HepG2 (cell line): ENCODE data around the gene AP1M2. TPM values are rescaled to one million over a fixed set of nuclear protein-coding genes. Genes with fewer than 3 reads are reported as not detected.
A peak's percentile ranks its signal among the peaks of the same experiment; 100 is the strongest.

ENCODE experiments used
- ARNTL ChIP-seq: sonication (generic); formaldehyde crosslinking; IDR thresholded peaks from 2 replicates; pipeline ENCODE4 v1.4.0; 2020; ENCODE audit warnings: mild to moderate bottlenecking, missing genetic modification reagents
- ASH2L ChIP-seq: fragments of 300-600, 200-600 bp; sonication (generic); IDR thresholded peaks from 2 replicates; pipeline ENCODE4 v1.7.0; 2017; ENCODE audit warnings: low read depth, mild to moderate bottlenecking, moderate library complexity, mixed read lengths, low read length; ENCODE audit not compliant: insufficient read length
- ELF1 ChIP-seq: sonication (generic); formaldehyde crosslinking; IDR thresholded peaks from 2 replicates; pipeline ENCODE4 v1.4.0; 2020; ENCODE audit warnings: missing genetic modification reagents
- FOXK2 ChIP-seq: fragments of 450-650 bp; IDR thresholded peaks from 2 replicates; pipeline ENCODE4 v1.6.1; 2016
- GLI4 ChIP-seq: sonication (generic); formaldehyde crosslinking; IDR thresholded peaks from 2 replicates; pipeline ENCODE4 v1.5.1; 2020; ENCODE audit warnings: missing genetic modification reagents, mild to moderate bottlenecking, moderate library complexity, borderline replicate concordance
- GPN1 ChIP-seq: sonication (generic); formaldehyde crosslinking; IDR thresholded peaks from 2 replicates; pipeline ENCODE4 v1.5.1; 2020; ENCODE audit warnings: missing genetic modification reagents, borderline replicate concordance
- MAF1 ChIP-seq: sonication (generic); formaldehyde crosslinking; IDR thresholded peaks from 2 replicates; pipeline ENCODE4 v1.5.0; 2020; ENCODE audit warnings: missing genetic modification reagents, borderline replicate concordance
- MTA1 ChIP-seq: sonication (generic); formaldehyde crosslinking; IDR thresholded peaks from 2 replicates; pipeline ENCODE4 v1.4.0; 2020; ENCODE audit warnings: missing genetic modification reagents, mild to moderate bottlenecking, borderline replicate concordance
- MXD4 ChIP-seq: IDR thresholded peaks from 2 replicates; pipeline ENCODE4 v1.6.1; 2016; ENCODE audit warnings: mild to moderate bottlenecking, missing biosample characterization, missing genetic modification reagents
- NCOA5 ChIP-seq: sonication (generic); formaldehyde crosslinking; IDR thresholded peaks from 2 replicates; pipeline ENCODE4 v1.4.0; 2020; ENCODE audit warnings: missing genetic modification reagents
- NCOR1 ChIP-seq: fragments of 200-600 bp; sonication (generic); IDR thresholded peaks from 2 replicates; pipeline ENCODE4 v1.7.0; 2017; ENCODE audit warnings: antibody characterized with exemption, low read length, borderline replicate concordance
- NR2F2 ChIP-seq: IDR thresholded peaks from 2 replicates; pipeline ENCODE4 v1.6.1; 2012; ENCODE audit warnings: low read depth, inconsistent platforms, borderline replicate concordance
- PHF8 ChIP-seq: sonication (generic); formaldehyde crosslinking; IDR thresholded peaks from 2 replicates; pipeline ENCODE4 v1.5.0; 2020; ENCODE audit warnings: missing genetic modification reagents
- POLR2G ChIP-seq: fragments of 200-400 bp; formaldehyde crosslinking; IDR thresholded peaks from 2 replicates; pipeline ENCODE4 v1.6.1; 2018; ENCODE audit warnings: mild to moderate bottlenecking, low read depth, low read length, moderate library complexity
- SALL1 ChIP-seq: sonication (generic); formaldehyde crosslinking; IDR thresholded peaks from 2 replicates; pipeline ENCODE4 v1.8.0; 2022; ENCODE audit warnings: mild to moderate bottlenecking, missing genetic modification reagents
- SMAD9 ChIP-seq: sonication (generic); formaldehyde crosslinking; IDR thresholded peaks from 2 replicates; pipeline ENCODE4 v1.5.1; 2020; ENCODE audit warnings: mild to moderate bottlenecking, missing genetic modification reagents
- SP4 ChIP-seq: sonication (generic); formaldehyde crosslinking; IDR thresholded peaks from 2 replicates; pipeline ENCODE4 v1.8.1; 2023; ENCODE audit warnings: mild to moderate bottlenecking, missing genetic modification reagents
- TAF1 ChIP-seq: sonication (generic); formaldehyde crosslinking; IDR thresholded peaks from 2 replicates; pipeline ENCODE4 v1.4.0; 2020; ENCODE audit warnings: missing genetic modification reagents
- ZC3H13 ChIP-seq: sonication (generic); formaldehyde crosslinking; IDR thresholded peaks from 2 replicates; pipeline ENCODE4 v1.8.1; 2023; ENCODE audit warnings: mild to moderate bottlenecking, missing genetic modification reagents, moderate library complexity
- ZNF124 ChIP-seq: sonication (generic); formaldehyde crosslinking; IDR thresholded peaks from 2 replicates; pipeline ENCODE4 v1.4.0; 2020; ENCODE audit warnings: missing genetic modification reagents
- ZNF451 ChIP-seq: sonication (generic); formaldehyde crosslinking; IDR thresholded peaks from 2 replicates; pipeline ENCODE4 v1.5.0; 2020; ENCODE audit warnings: mild to moderate bottlenecking, missing genetic modification reagents
- ZNF501 ChIP-seq: sonication (generic); formaldehyde crosslinking; IDR thresholded peaks from 2 replicates; pipeline ENCODE4 v1.5.1; 2020; ENCODE audit warnings: mild to moderate bottlenecking, moderate library complexity, missing genetic modification reagents
- ZNF850 ChIP-seq: sonication (generic); formaldehyde crosslinking; conservative IDR thresholded peaks from 2 replicates; pipeline ENCODE4 v1.9.0; 2021; ENCODE audit warnings: mild to moderate bottlenecking, missing genetic modification reagents
- polyA plus RNA-seq, 8 experiments: library from polyadenylated mRNA; depleted of rRNA in 3 of 8; stranded (reverse) in 7 of 8; unstranded in 1 of 8; fragments of >200 nt; fragmentation: Illumina TruSeq in 4 of 8; extraction: Trizol in 4 of 8; gene quantifications; 2 replicates each; pipeline versions ENCODE4 v1.2.1 to v1.2.3, GENCODE V29; 2011 to 2016; ENCODE audit warnings: low read depth in 4 of 8, missing spikeins in 1 of 8, mixed read lengths in 1 of 8; ENCODE audit not compliant: insufficient read depth in 1 of 8
- total RNA-seq, 5 experiments: library from RNA; depleted of rRNA; stranded (reverse); fragments of >200 nt; fragmentation: Illumina TruSeq; extraction: Trizol; gene quantifications; 2 replicates each; pipeline ENCODE4 v1.2.3, GENCODE V29; 2016; ENCODE audit warnings: low read depth in 1 of 5
- TF ChIP-seq, protein P1 (sequence below): sonication (generic); formaldehyde crosslinking; IDR thresholded peaks from 2 replicates; pipeline ENCODE4 v1.9.0; 2022; ENCODE audit warnings: low read depth, missing genetic modification reagents
- TF ChIP-seq, protein P2 (sequence below), 2 experiments: sonication (generic) in 1 of 2; formaldehyde crosslinking in 1 of 2; IDR thresholded peaks; 2 replicates each; pipeline versions ENCODE4 v1.5.1 to v1.6.1; 2011 to 2020; ENCODE audit warnings: borderline replicate concordance in 1 of 2, low read depth in 1 of 2, low read length in 1 of 2, mild to moderate bottlenecking in 1 of 2, missing genetic modification reagents in 1 of 2, moderate library complexity in 1 of 2
- TF ChIP-seq, protein P3 (sequence below): sonication (generic); formaldehyde crosslinking; IDR thresholded peaks from 2 replicates; pipeline ENCODE4 v1.5.0; 2020; ENCODE audit warnings: missing genetic modification reagents, mild to moderate bottlenecking, borderline replicate concordance

The AP1M2 gene
- total and polyA plus RNA-seq, 2 of the 13 experiments (the other 11 are each of a cell fraction or from before 2014, with no cell fraction given): 6.3 to 76.8 TPM

DNA sequence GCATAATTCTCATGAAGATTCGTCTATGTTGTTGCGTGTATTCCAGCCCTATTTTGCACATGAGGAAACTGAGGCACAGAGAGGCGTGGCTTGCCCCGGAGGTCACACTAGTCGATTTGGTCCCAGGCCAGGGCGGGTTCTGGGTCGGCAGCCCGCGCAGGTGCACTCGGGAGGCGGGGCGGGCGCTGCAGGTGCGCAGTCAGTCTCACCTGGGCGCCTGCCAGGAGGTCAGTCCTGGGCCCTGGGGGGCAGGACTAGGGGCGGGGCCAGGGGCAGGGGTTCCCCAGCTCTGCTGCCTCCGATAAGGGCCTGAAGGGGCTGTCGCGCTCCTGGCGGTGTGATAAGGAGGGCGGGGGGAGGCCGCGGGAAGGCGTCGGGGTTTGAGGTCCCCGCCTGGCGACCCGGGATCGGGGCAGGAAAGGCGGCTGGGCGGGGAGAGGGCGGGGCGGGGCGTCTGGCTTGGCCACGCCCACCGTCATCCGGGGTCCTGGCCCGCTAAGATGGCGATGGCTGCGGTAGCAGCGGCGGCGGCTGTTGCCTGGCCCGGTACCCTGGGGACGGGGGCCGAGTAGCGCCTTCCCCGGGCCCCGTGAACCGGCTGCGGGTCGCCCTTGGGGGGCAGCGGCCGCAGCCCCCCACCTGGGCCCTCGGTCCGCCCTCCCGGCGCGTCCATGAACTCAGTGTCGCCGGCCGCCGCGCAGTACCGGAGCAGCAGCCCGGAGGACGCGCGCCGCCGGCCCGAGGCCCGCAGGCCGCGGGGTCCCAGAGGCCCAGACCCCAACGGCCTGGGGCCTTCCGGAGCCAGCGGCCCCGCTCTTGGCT, 43.5 kb downstream of the AP1M2 start, which contains the start of gene ATG4D (continued):
- TF ChIP-seq, protein P1, sequence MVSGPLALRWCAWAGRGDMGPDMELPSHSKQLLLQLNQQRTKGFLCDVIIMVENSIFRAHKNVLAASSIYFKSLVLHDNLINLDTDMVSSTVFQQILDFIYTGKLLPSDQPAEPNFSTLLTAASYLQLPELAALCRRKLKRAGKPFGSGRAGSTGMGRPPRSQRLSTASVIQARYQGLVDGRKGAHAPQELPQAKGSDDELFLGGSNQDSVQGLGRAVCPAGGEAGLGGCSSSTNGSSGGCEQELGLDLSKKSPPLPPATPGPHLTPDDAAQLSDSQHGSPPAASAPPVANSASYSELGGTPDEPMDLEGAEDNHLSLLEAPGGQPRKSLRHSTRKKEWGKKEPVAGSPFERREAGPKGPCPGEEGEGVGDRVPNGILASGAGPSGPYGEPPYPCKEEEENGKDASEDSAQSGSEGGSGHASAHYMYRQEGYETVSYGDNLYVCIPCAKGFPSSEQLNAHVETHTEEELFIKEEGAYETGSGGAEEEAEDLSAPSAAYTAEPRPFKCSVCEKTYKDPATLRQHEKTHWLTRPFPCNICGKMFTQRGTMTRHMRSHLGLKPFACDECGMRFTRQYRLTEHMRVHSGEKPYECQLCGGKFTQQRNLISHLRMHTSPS (CRISPR knock-in tag): no peak
- TF ChIP-seq ZNF850 (CRISPR knock-in tag) (no peak), NCOA5 (no peak), ARNTL (CRISPR knock-in tag) (no peak), ELF1 (CRISPR knock-in tag) (no peak), NCOR1 (peak; percentile 19; the same call in 1 of the 2 replicates), ZNF501 (CRISPR knock-in tag) (0 out of 2 replicates have a peak, but pooled peaks have one; percentile 53), GLI4 (CRISPR knock-in tag) (peak; percentile 7; the same call in 1 of the 2 replicates), SMAD9 (CRISPR knock-in tag) (no peak), PHF8 (peak; percentile 85), ZNF124 (CRISPR knock-in tag) (no peak), GPN1 (CRISPR knock-in tag) (no peak), NR2F2 (no peak), TAF1 (CRISPR knock-in tag) (peak; percentile 87), POLR2G (peak; percentile 74), MXD4 (CRISPR knock-in tag) (0 out of 2 replicates have a peak, but pooled peaks have one; percentile 6), ASH2L (peak; percentile 40), ZNF451 (CRISPR knock-in tag) (no peak), MTA1 (0 out of 2 replicates have a peak, but pooled peaks have one; percentile 25), SALL1 (0 out of 2 replicates have a peak, but pooled peaks have one; percentile 24), SP4 (CRISPR knock-in tag) (peak; percentile 74), FOXK2 (no peak), MAF1 (CRISPR knock-in tag) (no peak), ZC3H13 (CRISPR knock-in tag) (peak; percentile 60; the same call in 1 of the 2 replicates)
- TF ChIP-seq, protein P2, sequence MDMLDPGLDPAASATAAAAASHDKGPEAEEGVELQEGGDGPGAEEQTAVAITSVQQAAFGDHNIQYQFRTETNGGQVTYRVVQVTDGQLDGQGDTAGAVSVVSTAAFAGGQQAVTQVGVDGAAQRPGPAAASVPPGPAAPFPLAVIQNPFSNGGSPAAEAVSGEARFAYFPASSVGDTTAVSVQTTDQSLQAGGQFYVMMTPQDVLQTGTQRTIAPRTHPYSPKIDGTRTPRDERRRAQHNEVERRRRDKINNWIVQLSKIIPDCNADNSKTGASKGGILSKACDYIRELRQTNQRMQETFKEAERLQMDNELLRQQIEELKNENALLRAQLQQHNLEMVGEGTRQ (IDR thresholded peaks at IDR 0.05; ENCODE audit: low read depth, low read length): no peak
- TF ChIP-seq, protein P2 (CRISPR knock-in tag; IDR thresholded peaks at IDR 0.05; ENCODE audit: borderline replicate concordance): no peak
- TF ChIP-seq, protein P3, sequence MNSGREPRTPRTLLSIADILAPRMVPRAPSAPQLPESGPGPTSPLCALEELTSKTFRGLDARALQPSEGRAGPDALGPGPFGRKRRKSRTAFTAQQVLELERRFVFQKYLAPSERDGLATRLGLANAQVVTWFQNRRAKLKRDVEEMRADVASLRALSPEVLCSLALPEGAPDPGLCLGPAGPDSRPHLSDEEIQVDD (CRISPR knock-in tag): 0 out of 2 replicates have a peak, but pooled peaks have one; percentile 40
